GM18511 (cell line): ENCODE results near the gene CGREF1.
A peak's percentile ranks its signal among the peaks of the same experiment; 100 is the strongest.
"Not testable (repeated sequence)": the region's sequence is repeated elsewhere in the genome, so short reads cannot be mapped to it uniquely, and the experiment has no call there.

Experiments
- ATAC-seq: cut with Tn5 transposase; IDR thresholded peaks from one replicate; pipeline ENCODE4 v1.9.1; 2021; ENCODE audit warnings: mild to moderate bottlenecking, moderate library complexity; ENCODE audit not compliant: unreplicated experiment

Gene CGREF1

GRCh38 chr2:27138111-27138510, 19.2 kb upstream of the CGREF1 start:
- ATAC-seq, result no peak

DNA sequence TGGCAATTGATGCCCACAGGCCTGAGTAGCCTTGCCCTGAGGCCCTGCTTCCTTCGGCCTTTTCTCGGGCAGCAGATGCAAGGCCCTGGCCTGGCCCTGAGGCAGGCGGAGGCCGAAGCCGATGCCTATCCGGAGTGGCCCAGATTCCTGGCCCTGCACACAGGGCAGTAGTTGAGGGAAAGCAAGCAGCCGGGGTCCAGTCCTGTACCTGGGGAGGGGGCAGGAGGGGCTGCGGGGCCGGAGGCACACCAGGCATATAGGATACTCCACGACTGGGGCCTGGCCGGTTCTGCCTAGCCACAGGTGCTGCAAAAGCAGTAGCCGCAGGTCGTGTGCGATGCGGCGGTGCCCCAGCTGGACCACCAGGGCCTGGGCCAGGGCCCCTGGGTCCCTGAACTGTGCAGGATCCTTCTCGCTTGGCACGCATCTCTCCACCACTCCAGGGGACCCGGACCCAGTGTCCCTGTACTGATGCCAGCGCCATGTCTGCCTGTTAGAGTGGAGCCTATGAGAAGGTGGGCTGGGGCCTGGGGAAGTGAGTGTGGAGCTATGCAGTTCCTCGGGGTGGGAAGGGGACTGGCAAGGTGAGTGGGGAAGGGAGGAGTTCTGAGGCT, 18.5 kb upstream of the CGREF1 start:
- ATAC-seq, result no peak

GRCh38 chr2:27136751-27137150, 17.8 kb upstream of the CGREF1 start:
- no peak for ATAC-seq

DNA sequence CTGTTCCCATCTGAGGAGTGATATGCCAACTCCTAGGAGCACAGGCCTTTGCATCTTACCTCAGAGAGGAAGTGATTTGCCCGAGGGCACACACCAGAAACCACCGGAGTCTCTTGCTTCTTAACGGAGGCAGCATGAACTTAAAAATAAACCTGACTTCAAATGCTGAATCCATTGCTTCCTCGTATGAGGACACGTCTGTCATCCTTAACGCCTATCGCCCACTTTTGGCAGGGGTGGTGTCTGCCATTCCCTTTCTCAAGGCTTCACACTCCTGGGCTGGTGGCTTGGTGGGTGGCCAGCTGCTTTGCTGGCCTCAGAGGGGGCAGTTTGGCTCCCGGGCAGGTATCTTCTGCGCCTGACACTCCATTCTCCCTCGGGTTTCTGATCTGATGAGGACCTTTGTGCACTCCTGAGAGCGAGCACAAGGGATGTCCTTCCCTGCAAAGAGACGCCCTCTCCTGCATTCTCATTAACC, 16.6 kb upstream of the CGREF1 start:
- ATAC-seq, result no peak

GRCh38 chr2:27134781-27135477, 16.0 kb upstream of the CGREF1 start:
- ATAC-seq, result no peak

DNA sequence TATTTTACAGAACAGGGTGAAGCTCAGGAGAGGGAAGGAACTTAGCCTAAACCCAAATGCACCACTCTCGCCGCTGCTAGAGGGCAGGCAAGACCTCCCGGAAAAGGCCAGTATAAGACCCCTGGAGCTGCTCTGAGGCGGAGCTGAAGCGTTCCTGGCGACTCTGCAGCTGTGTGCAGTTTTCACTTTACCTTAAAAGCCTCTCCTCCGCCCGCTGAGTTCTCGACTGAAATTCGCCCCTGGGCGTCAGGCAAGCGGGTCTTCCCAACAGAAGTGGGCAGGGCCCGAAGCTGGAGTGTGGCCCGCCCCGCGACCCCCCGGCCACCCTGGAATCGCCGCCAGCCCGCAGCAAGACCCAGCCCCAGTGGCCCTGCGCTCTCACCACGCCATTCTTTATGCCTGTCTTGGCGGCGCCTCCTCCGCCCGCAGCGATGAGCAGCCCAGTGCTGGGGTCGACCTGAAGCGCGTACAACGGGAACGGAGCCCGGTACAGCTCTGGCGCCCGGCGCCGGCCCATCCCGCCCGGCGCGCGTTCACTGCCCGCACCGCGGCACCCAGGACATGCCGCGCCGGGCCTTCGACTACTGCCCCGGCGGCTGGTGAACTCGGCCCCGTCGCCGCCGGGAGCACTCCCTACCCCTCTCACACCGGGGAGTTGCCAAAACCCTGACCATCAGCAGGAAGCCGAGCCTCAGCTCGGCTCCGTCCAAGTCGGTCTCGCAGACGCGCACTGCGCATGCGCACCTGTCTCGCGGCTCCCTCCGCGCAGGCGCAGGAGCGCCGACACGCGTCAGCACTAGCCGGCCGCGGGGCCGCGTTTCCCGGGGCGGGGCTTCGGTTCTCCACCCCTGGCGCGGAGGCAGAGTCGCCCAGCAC, 15.2 kb upstream of the CGREF1 start, which contains the start of gene PREB:
Gene PREB, minus strand, starts transcription at position 732 of the 876 bp plus-strand sequence. Its CDS starts 215 bp downstream, at position 517.
- peak; percentile 91 for ATAC-seq

GRCh38 chr2:27133195-27133875, 14.4 kb upstream of the CGREF1 start:
- no peak for ATAC-seq

GRCh38 chr2:27131429-27131828, 12.5 kb upstream of the CGREF1 start:
- ATAC-seq, result no peak

GRCh38 chr2:27130396-27130795, 11.5 kb upstream of the CGREF1 start:
- no peak for ATAC-seq

DNA sequence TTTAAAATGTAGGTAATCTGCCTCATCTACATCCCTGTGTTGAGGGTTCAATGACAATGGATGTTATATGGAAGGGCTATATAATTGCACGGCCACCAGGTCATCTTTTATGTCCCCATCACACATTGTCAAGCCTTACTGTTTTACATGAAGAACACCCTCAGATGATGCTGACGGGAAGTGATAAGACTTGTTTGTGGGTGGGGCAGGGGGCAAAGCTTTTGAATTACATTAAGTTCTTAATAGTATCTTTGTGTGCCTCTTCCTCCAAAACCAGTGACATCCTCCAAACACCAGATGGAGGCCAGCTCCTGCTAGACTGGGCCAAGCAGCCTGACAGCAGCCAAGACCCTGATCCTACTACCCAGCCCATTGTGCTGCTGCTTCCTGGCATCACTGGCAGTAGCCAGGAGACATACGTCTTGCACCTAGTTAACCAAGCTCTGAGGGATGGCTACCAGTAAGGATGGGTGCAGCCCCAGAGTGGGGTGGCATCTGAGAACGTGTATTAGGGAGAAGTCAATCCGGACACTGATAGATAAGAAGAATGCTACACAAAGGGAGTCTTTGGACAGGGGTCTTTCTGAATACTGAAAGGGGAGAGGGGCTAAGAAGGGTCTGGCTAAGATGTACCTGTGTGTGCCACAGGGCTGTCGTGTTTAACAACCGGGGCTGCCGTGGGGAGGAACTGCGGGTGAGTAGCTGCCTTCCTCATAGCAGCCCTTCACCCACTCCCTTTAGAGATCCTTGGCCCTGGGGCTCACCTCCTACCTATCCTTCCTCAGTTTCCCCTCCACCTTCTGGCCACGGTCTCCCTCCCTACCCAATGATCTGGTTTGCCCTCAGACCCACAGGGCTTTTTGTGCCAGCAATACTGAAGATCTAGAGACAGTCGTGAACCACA, 10.0 kb upstream of the CGREF1 start:
- ATAC-seq, result no peak

DNA sequence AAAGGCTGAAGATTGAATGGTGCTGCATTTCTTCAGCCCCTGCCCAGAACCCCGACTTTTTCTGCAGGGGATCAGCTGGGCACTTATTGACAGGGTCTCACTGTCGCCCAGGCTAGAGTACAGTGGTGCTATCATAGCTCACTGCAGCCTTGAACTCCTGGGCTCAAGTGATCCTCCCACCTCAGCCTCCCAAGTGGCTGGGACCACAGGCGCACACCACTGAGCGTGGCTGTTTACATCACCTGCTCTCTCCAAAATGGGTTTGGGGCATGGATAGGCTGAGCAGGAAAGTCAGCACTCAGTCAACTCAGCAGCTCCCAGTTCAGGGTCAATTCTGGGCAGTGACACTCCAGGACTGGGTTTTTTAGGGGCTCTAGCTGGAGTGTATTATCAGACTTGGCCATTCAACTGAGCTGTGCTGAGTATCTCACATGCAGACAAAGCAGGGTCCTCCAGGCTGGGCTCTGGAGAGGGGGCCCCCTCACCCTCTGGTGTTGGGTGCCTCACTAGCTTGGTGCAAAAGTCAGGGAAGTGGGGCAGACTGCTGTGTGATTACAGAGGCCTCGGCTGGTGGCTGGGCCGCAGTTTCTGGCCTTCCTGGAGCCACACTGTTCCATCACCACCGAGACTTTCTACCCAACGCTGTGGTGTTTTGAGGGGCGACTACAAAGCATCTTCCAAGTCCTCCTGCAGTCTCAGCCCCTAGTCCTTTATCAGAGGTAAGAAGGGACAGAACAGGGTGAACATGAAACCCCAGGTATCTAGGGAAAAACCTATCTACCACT, 9.1 kb upstream of the CGREF1 start:
- ATAC-seq, result no peak

DNA sequence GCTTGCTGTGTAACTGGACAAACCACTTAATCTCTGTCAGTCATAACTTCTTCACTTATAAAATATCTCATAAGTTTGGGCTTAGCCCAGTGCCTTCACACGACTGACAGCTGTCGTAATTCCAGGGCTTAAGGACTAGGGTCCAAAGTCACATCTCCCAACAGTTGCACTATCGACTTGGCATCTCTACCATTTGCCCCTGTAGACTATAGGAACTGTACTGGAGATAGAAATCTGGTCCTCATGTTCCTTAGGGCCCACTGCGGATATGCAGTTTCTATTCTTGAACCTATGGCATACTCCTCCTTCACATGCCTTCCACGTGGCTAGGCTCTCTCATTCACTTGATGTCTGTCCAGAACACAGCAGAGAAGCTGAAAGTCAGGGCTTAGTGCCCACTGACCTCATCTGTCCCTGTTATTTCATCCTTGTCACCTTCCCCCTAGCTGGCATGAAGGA, 7.4 kb upstream of the CGREF1 start:
- ATAC-seq, result no peak

GRCh38 chr2:27125104-27125503, 6.2 kb upstream of the CGREF1 start:
- no peak for ATAC-seq

DNA sequence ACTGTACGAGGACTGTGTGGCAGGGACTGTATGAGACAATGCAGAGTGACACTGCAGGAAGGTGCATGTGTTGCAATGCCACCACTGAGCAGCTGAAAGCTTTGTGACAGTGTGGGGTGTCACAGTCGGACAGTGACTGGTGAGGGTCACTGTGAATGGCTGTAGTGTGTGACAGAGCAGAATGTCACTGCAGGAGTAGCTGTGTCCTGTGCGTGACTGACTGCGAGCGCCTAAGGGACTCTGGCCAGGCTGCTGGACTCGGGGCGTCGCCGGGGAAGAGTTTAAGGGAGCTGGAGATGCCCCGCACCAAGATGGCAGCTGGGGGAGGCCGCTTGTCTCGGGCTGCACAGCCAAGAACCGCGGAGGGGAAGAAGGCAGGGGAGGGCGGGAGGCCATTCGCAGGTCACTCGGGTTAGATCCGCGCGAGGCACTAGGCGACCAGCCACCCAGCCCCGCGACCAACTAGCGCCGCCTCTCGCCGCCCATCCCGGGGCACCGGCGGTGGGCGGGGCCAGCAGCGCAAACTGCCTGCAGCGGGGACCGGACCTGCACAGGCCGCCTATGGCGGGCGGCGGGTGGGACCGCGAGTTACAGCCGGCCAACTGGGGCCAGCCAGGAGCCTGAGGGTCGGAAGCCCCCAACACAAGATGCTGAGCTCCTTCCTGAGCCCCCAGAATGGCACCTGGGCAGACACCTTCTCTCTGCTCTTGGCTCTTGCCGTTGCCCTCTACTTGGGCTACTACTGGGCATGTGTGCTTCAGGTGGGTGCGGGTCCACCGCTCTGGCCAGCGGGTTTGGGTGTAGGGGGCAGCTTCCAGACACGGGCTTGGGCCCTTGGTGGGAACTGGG, 4.6 kb upstream of the CGREF1 start, which contains the start of gene ABHD1:
Gene ABHD1, plus strand, starts transcription at position 514 of the 849 bp plus-strand sequence. Its CDS starts 134 bp downstream, at position 648.
- ATAC-seq, result peak; percentile 54

DNA sequence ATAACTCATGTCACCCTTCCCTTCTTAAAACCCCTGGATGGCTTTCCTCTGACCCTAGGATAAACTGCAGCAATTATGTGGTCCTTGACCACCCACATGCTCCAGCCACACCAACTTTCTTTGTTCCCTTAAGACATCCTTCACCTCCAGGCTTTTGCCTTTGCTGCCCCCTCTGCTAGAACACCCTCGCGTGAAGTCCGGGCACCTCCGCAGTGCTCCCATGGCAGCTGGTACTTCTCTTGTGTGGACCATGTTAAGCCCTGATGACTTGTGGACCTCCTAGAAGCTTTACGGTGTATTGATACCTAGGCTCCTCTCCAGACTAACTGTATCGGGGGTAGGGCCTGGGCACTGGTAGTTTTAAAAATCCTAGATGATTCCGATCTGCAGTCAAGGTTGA, 3.9 kb upstream of the CGREF1 start:
- ATAC-seq, result no peak

- ATAC-seq, result no peak
Observed at GRCh38 chr2:27121906-27122305, 3.0 kb upstream of the CGREF1 start.

DNA sequence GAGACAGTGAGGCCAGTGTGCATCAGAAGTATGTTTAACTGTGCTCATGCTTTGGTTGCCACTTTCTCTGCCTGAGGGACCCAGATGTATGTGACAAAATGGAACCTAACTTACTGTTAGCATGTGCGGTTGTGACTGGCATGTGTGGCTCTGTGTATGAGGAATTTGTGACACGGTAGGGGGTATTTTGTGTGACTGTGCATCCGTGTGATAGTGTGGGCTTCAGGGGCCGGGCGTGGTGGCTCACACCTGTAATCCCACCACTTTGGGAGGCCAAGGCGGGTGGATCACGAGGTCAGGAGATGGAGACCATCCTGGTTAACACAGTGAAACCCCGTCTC, 372 bp upstream of the CGREF1 start:
- ATAC-seq, result not testable (repeated sequence)

GRCh38 chr2:27117995-27118524, 868 bp downstream of the CGREF1 start:
- no peak for ATAC-seq
